ENCODE measurements around the gene MYO5A. TPM values are rescaled to one million over a fixed set of nuclear protein-coding genes. Genes with fewer than 3 reads are reported as not detected.
"Not testable (repeated sequence)": the region's sequence is repeated elsewhere in the genome, so short reads cannot be mapped to it uniquely, and the experiment has no call there.

The MYO5A gene
- total RNA-seq, 1 donor from 2014 or later, result 6.5 TPM

GRCh38 chr15:52551762-52552161 lies 23.1 kb upstream of the MYO5A start:
- H3K36me3 ChIP-seq, result peaks cover 70% of the 10 kb centered on the region
- TF ChIP-seq CTCF (IDR thresholded peaks at IDR 0.05; ENCODE audit: borderline replicate concordance), result no peak
- DNase-seq, result no peak

GRCh38 chr15:52551186-52551585 lies 22.5 kb upstream of the MYO5A start:
- H3K4me1 ChIP-seq, result peaks cover 28% of the 10 kb centered on the region
- peaks cover 70% of the 10 kb centered on the region for H3K36me3 ChIP-seq
- H3K9me3 ChIP-seq (replicated peaks); intact Hi-C loops (cut with micrococcal nuclease); H3K4me3 ChIP-seq; H3K27ac ChIP-seq (replicated peaks); DNase-seq; H3K27me3 ChIP-seq (ENCODE audit: low read depth): not testable (repeated sequence)

More at GRCh38 chr15:52551762-52552161, 23.1 kb upstream of the MYO5A start:
- peaks cover 34% of the 10 kb centered on the region for H3K4me1 ChIP-seq
- no peak overlapping the region for H3K4me3 ChIP-seq
- intact Hi-C loops (cut with micrococcal nuclease), result no loop called here
- no peaks in the 10 kb centered on the region for H3K9me3 ChIP-seq (replicated peaks)
- no peak overlapping the region for H3K27ac ChIP-seq (replicated peaks)
- H3K27me3 ChIP-seq (ENCODE audit: low read depth), result no peaks in the 10 kb centered on the region

GRCh38 chr15:52546031-52546751 lies 17.5 kb upstream of the MYO5A start:
- Histone ChIP-seq H3K9me3 (replicated peaks) (peaks cover 5% of the 10 kb centered on the region), H3K4me1 (no peaks in the 10 kb centered on the region), H3K36me3 (peaks cover 55% of the 10 kb centered on the region), H3K27ac (replicated peaks) (no peak overlapping the region), H3K4me3 (no peak overlapping the region), H3K27me3 (ENCODE audit: low read depth) (no peaks in the 10 kb centered on the region)
- no peak for DNase-seq
- intact Hi-C loops (cut with micrococcal nuclease), result no loop called here
- TF ChIP-seq CTCF (IDR thresholded peaks at IDR 0.05; ENCODE audit: borderline replicate concordance), result no peak

GRCh38 chr15:52540374-52541012 lies 11.8 kb upstream of the MYO5A start:
- no peak overlapping the region for H3K4me3 ChIP-seq
- H3K4me1 ChIP-seq, result no peaks in the 10 kb centered on the region
- no peak for TF ChIP-seq CTCF (IDR thresholded peaks at IDR 0.05; ENCODE audit: borderline replicate concordance)
- H3K36me3 ChIP-seq, result peaks cover under 1% of the 10 kb centered on the region
- DNase-seq, result no peak
- H3K27ac ChIP-seq (replicated peaks), result no peak overlapping the region
- intact Hi-C loops (cut with micrococcal nuclease), result no loop called here
- H3K27me3 ChIP-seq (ENCODE audit: low read depth), result peaks cover 7% of the 10 kb centered on the region
- H3K9me3 ChIP-seq (replicated peaks), result peaks cover under 1% of the 10 kb centered on the region

GRCh38 chr15:52537459-52537858 lies 8.8 kb upstream of the MYO5A start:
- peaks cover 29% of the 10 kb centered on the region for H3K27me3 ChIP-seq (ENCODE audit: low read depth)
- intact Hi-C loops (cut with micrococcal nuclease), result no loop called here
- H3K36me3 ChIP-seq, result no peaks in the 10 kb centered on the region
- no peak for TF ChIP-seq CTCF (IDR thresholded peaks at IDR 0.05; ENCODE audit: borderline replicate concordance)
- no peaks in the 10 kb centered on the region for H3K4me1 ChIP-seq
- no peaks in the 10 kb centered on the region for H3K9me3 ChIP-seq (replicated peaks)
- H3K4me3 ChIP-seq, result no peak overlapping the region
- H3K27ac ChIP-seq (replicated peaks), result no peak overlapping the region
- no peak for DNase-seq

GRCh38 chr15:52532427-52532826 lies 3.7 kb upstream of the MYO5A start:
- intact Hi-C loops (cut with micrococcal nuclease), result no loop called here
- TF ChIP-seq CTCF (IDR thresholded peaks at IDR 0.05; ENCODE audit: borderline replicate concordance), result no peak
- no peaks in the 10 kb centered on the region for H3K9me3 ChIP-seq (replicated peaks)
- peaks cover 54% of the 10 kb centered on the region for H3K27me3 ChIP-seq (ENCODE audit: low read depth)
- H3K36me3 ChIP-seq, result no peaks in the 10 kb centered on the region
- H3K27ac ChIP-seq (replicated peaks), result no peak overlapping the region
- no peak for DNase-seq
- peaks cover 23% of the 10 kb centered on the region for H3K4me1 ChIP-seq
- no peak overlapping the region for H3K4me3 ChIP-seq
